AG10803 (cell line): Measurements from ENCODE around the gene ANKRD39.

Experiments
- DNase-seq: peaks from one replicate; pipeline ENCODE4 v3.0.0; 2010; ENCODE audit warnings: low read depth
- H3K4me3 ChIP-seq: 2 replicates; pipeline ENCODE4 v1.5.1; 2011; ENCODE audit warnings: mild to moderate bottlenecking, low read length, control low read depth
- TF ChIP-seq, protein P1 (sequence below): conservative IDR thresholded peaks from 2 replicates; pipeline ENCODE4 v1.5.1; 2011; ENCODE audit warnings: mild to moderate bottlenecking, low read length, control low read depth, inconsistent platforms

Gene ANKRD39

DNA sequence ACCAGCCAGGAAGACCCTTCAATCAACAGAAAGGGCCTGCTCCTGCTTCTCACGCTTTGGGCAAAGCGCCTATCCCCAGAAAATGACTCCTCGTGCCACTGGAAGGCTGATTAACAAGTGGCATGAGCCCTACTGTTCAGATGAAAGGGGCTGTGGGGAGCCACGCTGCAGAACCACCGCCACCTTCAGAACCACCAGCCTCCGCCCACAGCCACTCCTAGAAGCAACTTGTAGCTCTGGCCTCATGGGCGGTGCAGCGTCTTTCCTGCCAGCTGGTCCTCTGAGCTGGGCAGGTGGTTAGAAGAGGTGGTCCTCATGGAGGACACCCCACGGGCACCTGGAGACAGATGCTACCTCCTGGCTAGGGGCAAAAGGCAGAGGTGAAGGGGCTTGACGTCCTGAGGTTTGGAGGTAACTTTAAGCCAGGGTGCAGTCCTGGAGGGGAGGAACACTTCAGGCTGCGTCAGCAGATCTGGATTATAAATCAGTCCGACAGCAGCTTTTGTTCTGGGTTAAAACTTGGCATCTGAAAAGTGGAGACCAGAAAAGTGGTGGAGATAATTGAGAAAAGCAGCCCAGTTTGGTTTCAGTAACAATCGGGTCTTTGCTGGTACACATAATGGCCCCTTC is 12.9 kb upstream of the ANKRD39 start:
- H3K4me3 ChIP-seq: peak overlapping the region; percentile 88
- no peak for DNase-seq
- TF ChIP-seq, protein P1, sequence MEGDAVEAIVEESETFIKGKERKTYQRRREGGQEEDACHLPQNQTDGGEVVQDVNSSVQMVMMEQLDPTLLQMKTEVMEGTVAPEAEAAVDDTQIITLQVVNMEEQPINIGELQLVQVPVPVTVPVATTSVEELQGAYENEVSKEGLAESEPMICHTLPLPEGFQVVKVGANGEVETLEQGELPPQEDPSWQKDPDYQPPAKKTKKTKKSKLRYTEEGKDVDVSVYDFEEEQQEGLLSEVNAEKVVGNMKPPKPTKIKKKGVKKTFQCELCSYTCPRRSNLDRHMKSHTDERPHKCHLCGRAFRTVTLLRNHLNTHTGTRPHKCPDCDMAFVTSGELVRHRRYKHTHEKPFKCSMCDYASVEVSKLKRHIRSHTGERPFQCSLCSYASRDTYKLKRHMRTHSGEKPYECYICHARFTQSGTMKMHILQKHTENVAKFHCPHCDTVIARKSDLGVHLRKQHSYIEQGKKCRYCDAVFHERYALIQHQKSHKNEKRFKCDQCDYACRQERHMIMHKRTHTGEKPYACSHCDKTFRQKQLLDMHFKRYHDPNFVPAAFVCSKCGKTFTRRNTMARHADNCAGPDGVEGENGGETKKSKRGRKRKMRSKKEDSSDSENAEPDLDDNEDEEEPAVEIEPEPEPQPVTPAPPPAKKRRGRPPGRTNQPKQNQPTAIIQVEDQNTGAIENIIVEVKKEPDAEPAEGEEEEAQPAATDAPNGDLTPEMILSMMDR: no peak

DNA sequence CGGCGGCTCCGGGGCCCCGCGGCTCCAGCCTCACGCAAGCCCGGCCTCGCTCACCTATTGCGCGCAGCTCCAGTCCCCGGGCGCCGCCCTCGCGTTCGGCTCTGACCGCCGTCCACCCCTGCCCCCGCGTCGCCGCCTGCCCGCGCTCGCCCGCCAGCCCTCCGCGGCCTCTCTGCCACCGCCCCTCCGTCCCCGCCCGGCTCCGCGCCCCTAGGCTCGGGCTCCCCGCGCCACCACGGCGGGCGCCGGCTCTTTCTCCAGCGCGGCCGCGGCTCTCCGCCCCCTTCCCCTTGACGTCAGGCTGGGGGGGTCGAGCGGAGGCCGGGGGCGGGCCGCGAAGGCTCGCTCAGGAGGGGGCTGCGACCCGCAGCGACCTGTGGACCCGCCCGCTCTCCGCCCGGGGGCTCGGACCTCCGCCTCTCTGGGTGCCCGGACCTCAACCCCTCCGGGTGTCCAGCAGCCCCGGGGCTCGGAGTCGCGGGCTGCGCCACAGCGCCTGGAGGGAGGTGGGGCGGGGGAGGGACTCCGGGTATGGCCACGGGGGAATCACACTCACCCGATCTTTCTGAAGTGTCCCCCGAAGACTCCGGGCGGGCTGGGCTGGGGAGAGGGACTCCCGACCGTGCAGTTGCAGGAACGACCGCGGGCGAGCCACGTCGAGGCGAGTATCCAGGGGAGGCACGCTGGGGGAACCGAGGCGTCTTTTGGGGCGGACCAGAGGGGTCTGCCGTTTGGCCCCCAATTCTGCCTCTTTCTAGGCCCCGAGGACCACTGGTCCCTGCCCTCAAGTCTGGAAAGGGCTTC is 12.2 kb upstream of the ANKRD39 start, which contains the start of gene SEMA4C:
SEMA4C (minus strand) TSS at position 259 of the 804 bp plus-strand sequence. CDS start 2,194 bp downstream, outside the sequence.
- TF ChIP-seq, protein P1: no peak
- DNase-seq: no peak
- H3K4me3 ChIP-seq: peak within 1 kb of the TSS; percentile 88

DNA sequence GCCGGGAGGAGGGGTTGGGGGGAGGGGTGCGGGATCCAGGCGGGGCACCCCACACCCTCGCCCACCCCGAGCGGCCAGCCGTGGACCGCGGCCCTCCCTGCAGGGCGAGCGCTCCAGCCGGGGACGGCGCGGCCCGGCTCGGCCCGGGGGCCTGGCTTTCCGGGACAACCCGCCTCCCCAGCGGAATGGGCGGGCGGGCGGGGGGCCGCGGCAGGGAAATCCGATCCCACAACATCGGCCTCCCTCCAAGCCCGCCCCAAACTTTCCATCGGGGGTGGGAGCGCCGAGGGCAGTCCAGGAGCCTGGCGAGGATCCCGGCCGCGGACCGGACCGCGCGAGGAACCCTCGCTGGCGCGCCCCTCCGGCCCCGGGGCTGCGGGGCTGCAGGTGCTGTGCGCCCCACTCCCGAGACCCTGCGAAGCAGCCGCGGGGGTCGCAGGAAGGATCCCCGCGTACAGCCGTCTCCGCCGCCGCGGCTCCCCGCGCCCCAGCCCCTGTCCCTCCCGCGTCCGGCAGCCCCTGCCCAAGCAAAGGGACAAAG is 11.5 kb upstream of the ANKRD39 start:
- peak overlapping the region; percentile 88 for H3K4me3 ChIP-seq
- TF ChIP-seq, protein P1: no peak
- DNase-seq: peak; percentile 71

DNA sequence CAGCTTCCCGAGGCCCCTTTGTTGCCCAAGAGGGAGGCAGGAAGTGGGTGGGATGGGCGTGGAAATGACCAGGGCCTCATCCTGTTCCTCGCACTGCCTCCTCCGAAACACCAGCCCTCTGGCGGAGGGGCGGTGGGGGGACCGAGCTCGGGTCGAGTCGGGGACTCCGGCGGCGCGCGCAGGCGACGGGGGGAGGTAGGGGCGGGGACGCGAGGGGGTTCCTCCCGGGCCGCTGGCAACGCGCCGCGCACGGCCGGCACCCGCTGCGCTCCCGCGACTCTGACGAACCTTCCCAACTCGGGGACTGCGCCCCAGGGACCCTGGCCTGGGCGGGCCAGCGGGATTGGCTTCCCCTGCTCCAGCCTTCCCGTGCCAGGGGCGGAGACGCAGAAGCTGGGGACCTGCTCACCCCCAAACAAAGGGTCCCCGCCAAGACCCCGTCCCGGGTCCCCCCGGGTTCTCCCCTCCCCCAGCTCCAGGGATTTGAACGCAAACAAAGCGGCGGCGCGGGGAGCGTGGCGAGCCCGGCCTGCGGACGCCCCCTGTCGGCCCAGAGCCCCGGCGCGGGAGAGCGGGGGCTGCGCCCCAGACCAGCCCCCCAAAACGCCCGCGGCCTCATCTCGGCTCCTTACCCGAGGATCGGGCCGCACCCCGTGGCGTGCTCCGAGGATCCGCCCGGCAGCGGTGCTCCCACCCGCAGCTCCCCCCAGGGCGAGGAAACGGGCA is 10.9 kb upstream of the ANKRD39 start:
- DNase-seq: peak; percentile 90
- TF ChIP-seq, protein P1: peak; percentile 39
- H3K4me3 ChIP-seq: peak overlapping the region; percentile 88

DNA sequence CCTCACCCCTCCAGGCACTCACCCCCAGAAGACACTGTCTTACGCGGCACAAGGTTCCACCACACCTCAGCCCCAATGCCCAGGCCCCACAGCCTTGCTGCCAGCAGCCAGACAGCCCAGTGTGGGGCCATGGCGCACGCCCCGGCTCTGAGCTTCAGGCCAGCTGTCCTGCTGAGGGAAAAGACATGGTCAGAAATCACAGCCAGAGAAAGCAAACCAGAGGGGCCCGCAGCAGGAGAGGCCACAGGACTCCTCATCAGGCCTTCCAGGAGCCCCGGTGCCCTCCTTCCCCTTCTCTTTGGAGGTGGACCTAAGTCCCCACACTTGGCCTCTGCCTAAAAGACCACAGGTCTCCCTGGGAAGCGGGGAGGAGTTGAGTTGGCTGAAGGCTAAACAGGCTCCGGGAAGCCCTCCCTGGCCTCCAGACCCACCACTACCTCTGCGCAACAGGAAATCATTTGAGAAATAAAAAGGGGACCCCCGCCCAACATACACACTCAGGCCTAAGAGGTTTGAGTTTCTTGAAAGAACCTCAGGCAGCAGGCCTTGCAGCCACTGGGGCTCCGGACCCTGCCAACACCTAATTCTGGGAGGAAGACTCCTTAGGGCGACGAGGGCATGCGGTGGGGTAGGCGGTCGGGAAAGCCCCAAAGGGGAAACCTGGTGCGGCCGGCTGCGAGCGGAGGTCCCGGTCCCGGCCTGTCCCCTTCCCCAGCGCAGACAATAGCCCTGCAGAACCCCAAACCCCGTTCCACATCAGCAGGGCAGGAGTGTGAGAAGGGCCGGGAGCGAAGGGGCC is 10.1 kb upstream of the ANKRD39 start:
- TF ChIP-seq, protein P1: no peak
- no peak for DNase-seq
- peak overlapping the region; percentile 88 for H3K4me3 ChIP-seq

DNA sequence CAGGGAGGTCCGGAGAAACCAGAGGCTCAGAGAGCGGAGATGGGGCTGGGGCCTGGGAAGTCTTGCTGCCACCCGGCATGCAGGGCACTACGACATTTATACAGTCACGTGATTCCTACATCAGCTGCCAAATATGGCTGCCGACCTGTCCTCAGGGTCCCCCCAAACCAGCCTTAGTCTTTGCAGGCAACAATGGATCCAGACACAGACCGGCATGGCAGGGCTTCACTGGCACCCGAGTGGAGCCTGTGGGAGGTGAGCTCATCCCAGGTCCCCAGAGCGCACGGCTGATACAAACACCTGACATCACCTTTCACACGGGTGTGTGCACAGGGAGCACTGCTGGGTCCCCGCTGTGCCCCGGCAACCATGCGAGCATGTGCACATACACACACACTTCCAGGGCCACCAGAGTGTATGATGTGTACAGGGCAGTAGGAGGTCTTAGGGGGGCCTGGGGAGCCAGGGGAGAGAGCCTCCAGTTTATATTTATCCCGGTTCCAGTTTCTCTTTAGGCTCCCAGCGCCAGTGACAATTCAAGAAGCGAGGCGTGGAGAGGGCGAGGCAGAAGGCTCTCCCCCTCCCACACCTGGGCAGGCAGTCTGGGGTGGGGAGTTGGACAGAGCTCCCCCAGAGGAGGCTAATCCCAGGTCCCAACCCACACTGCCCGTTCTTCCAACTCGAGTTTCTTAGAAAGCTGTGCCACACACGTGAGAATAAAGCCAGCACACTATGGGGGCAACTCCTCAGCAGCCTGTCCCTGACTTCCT is 9.4 kb upstream of the ANKRD39 start:
- TF ChIP-seq, protein P1: no peak
- no peak for DNase-seq
- peak overlapping the region; percentile 88 for H3K4me3 ChIP-seq
